ENCODE data around the gene TMLHE. TPM values are rescaled to one million over a fixed set of nuclear protein-coding genes. Genes with fewer than 3 reads are reported as not detected.

The TMLHE gene
- total RNA-seq, 1 experiment from 2014 or later, result 12.2 TPM

GRCh38 chrX:155611302-155611701 lies 1.4 kb downstream of the TMLHE start:
- H3K27ac ChIP-seq (ENCODE audit: low read depth, low read length), result no peak overlapping the region
- no peak for TF ChIP-seq JUND (IDR thresholded peaks at IDR 0.05)
- TF ChIP-seq ELF1 (IDR thresholded peaks at IDR 0.05; ENCODE audit: borderline replicate concordance, low read depth), result no peak
- no peak for TF ChIP-seq CEBPB (IDR thresholded peaks at IDR 0.05; ENCODE audit: low read depth)
- TF ChIP-seq SP1 (IDR thresholded peaks at IDR 0.05; ENCODE audit: low read depth), result no peak
- no peak for TF ChIP-seq EZH2phosphoT487 (IDR thresholded peaks at IDR 0.05; ENCODE audit: borderline replicate concordance)
- no peak for TF ChIP-seq CBX3 (IDR thresholded peaks at IDR 0.05; ENCODE audit: low read depth)
- no peak for TF ChIP-seq REST (IDR thresholded peaks at IDR 0.05; ENCODE audit: low read depth)
- no peak for TF ChIP-seq EZH2 (IDR thresholded peaks at IDR 0.05)
- peaks cover 3 to 11% of the 10 kb centered on the region in 2 experiments; a peak in 1 of 4 replicates for H3K4me1 ChIP-seq (ENCODE audit: control insufficient read depth in 1 of 2, insufficient read depth in 2 of 2, low read length in 2 of 2)
- POLR2A ChIA-PET, result no interaction called here
- H3K9me3 ChIP-seq (ENCODE audit: control insufficient read depth in 1 of 2, insufficient read depth in 1 of 2, low read depth in 1 of 2, low read length in 2 of 2), result no peaks in the 10 kb centered on the region
- no peak overlapping the region for H2AFZ ChIP-seq (ENCODE audit: low read depth, low read length, poor library complexity, severe bottlenecking)
- ATAC-seq (no peak), DNase-seq (ENCODE audit: low read depth, low spot score) (no peak)
- H3K4me2 ChIP-seq (ENCODE audit: low read length), result peak overlapping the region; percentile 78
- no peak overlapping the region for H3K9ac ChIP-seq (ENCODE audit: low read length)
- CTCF ChIA-PET, result no interaction called here
- no peaks in the 10 kb centered on the region for H3K9me2 ChIP-seq (ENCODE audit: insufficient read depth)
- H3K27me3 ChIP-seq (ENCODE audit: insufficient read depth, low read length), result no peaks in the 10 kb centered on the region
- intact Hi-C loops (cut with micrococcal nuclease), result no loop called here
- no peaks in the 10 kb centered on the region for H3K36me3 ChIP-seq (ENCODE audit: control insufficient read depth in 1 of 2, insufficient read depth in 2 of 2, low read length in 2 of 2)
- H3K4me3 ChIP-seq (replicated peaks in 1 of 2; ENCODE audit: low read depth in 1 of 2, low read length in 2 of 2), result no peak overlapping the region; a peak in 2 of 4 replicates
- H4K20me1 ChIP-seq (ENCODE audit: insufficient read depth), result no peaks in the 10 kb centered on the region
- RAD21 ChIA-PET (ENCODE audit: low non-redundant PET in 1 of 2, low total read pairs in 2 of 2, uncharacterized antibody in 2 of 2, unreplicated experiment in 2 of 2), result no interaction called here
- H3K79me2 ChIP-seq (ENCODE audit: insufficient read depth, low read length), result peaks cover 33% of the 10 kb centered on the region
- BruUV-seq (replicated peaks), result no TSS peak

GRCh38 chrX:155592981-155593380 lies 19.8 kb downstream of the TMLHE start:
- Histone ChIP-seq H3K27ac (ENCODE audit: low read depth, low read length) (no peak overlapping the region), H3K4me1 (ENCODE audit: control insufficient read depth in 1 of 2, insufficient read depth in 2 of 2, low read length in 2 of 2) (no peaks in the 10 kb centered on the region), H3K9ac (ENCODE audit: low read length) (no peak overlapping the region), H2AFZ (ENCODE audit: low read depth, low read length, poor library complexity, severe bottlenecking) (no peak overlapping the region), H3K4me2 (ENCODE audit: low read length) (no peak overlapping the region), H3K4me3 (replicated peaks in 1 of 2; ENCODE audit: low read depth in 1 of 2, low read length in 2 of 2) (no peak overlapping the region), H3K79me2 (ENCODE audit: insufficient read depth, low read length) (peaks cover 4% of the 10 kb centered on the region; the same call in 1 of the 2 replicates), H3K36me3 (ENCODE audit: control insufficient read depth in 1 of 2, insufficient read depth in 2 of 2, low read length in 2 of 2) (no peaks in the 10 kb centered on the region), H4K20me1 (ENCODE audit: insufficient read depth) (no peaks in the 10 kb centered on the region), H3K9me2 (ENCODE audit: insufficient read depth) (no peaks in the 10 kb centered on the region), H3K27me3 (ENCODE audit: insufficient read depth, low read length) (no peaks in the 10 kb centered on the region), H3K9me3 (ENCODE audit: control insufficient read depth in 1 of 2, insufficient read depth in 1 of 2, low read depth in 1 of 2, low read length in 2 of 2) (no peaks in the 10 kb centered on the region)
- BruUV-seq (replicated peaks), result no TSS peak
- no peak for ATAC-seq
- no peak for DNase-seq (ENCODE audit: low read depth, low spot score)
- intact Hi-C loops (cut with micrococcal nuclease), result no loop called here
- RAD21 ChIA-PET (ENCODE audit: low non-redundant PET in 1 of 2, low total read pairs in 2 of 2, uncharacterized antibody in 2 of 2, unreplicated experiment in 2 of 2), result no interaction called here
- POLR2A ChIA-PET, result no interaction called here
- CTCF ChIA-PET, result no interaction called here
- no peak for TF ChIP-seq SRF (IDR thresholded peaks at IDR 0.05; ENCODE audit: low read depth)
- TF ChIP-seq POLR2AphosphoS5 (IDR thresholded peaks at IDR 0.05; ENCODE audit: low read depth, low read length), result no peak
- no peak for TF ChIP-seq POLR2A (IDR thresholded peaks at IDR 0.05; ENCODE audit: borderline replicate concordance, extremely low read depth, insufficient read depth, insufficient read length)
- TF ChIP-seq JUND (IDR thresholded peaks at IDR 0.05), result no peak
- no peak for TF ChIP-seq ZFX (IDR thresholded peaks at IDR 0.05)
- no peak for TF ChIP-seq REST (IDR thresholded peaks at IDR 0.05; ENCODE audit: low read depth)
- TF ChIP-seq CBX3 (IDR thresholded peaks at IDR 0.05; ENCODE audit: low read depth), result no peak
- no peak for TF ChIP-seq FOSL1 (IDR thresholded peaks at IDR 0.05; ENCODE audit: low read depth)
- TF ChIP-seq TCF7L2 (IDR thresholded peaks at IDR 0.05; ENCODE audit: borderline replicate concordance, extremely low read depth, insufficient read depth, insufficient read length), result no peak
